NCI-H82 treated with DMSO at 0.1 percent for 48 hours (cell line): ENCODE measurements around the gene UBR4.

ENCODE experiments used
- DNase-seq: peaks from one replicate; lab custom pipeline; 2025; ENCODE audit not compliant: unreplicated experiment; lab: John Stamatoyannopoulos, UW

Gene UBR4

GRCh38 chr1:19057784-19058475, 152.1 kb downstream of the UBR4 start:
- DNase-seq, result no peak

- DNase-seq, result no peak
Measured at GRCh38 chr1:19057182-19057779, 152.8 kb downstream of the UBR4 start.

- DNase-seq, result no peak
Measured at GRCh38 chr1:19055701-19056100, 154.4 kb downstream of the UBR4 start.

- DNase-seq, result no peak
Measured at GRCh38 chr1:19055001-19055400, 155.1 kb downstream of the UBR4 start.

- DNase-seq, result no peak
Measured at GRCh38 chr1:19054216-19054615, 155.8 kb downstream of the UBR4 start.

- no peak for DNase-seq
Measured at GRCh38 chr1:19053486-19053885, 156.6 kb downstream of the UBR4 start.

GRCh38 chr1:19049798-19050197, 160.3 kb downstream of the UBR4 start:
- DNase-seq, result no peak

GRCh38 chr1:19049128-19049768, 160.8 kb downstream of the UBR4 start:
- no peak for DNase-seq

- DNase-seq, result no peak
Measured at GRCh38 chr1:19046972-19047731, 162.9 kb downstream of the UBR4 start.

- no peak for DNase-seq
Measured at GRCh38 chr1:19045898-19046880, 163.9 kb downstream of the UBR4 start.

GRCh38 chr1:19044975-19045831, 164.9 kb downstream of the UBR4 start:
- DNase-seq, result no peak

- DNase-seq, result no peak
Measured at GRCh38 chr1:19044471-19044870, 165.6 kb downstream of the UBR4 start.

- no peak for DNase-seq
Measured at GRCh38 chr1:19043579-19044443, 166.3 kb downstream of the UBR4 start.

GRCh38 chr1:19042675-19043578, 167.1 kb downstream of the UBR4 start:
- no peak for DNase-seq

- DNase-seq, result no peak
Measured at GRCh38 chr1:19040010-19040680, 169.9 kb downstream of the UBR4 start.

GRCh38 chr1:19038732-19039131, 171.3 kb downstream of the UBR4 start:
- no peak for DNase-seq

- no peak for DNase-seq
Measured at GRCh38 chr1:19038096-19038495, 172.0 kb downstream of the UBR4 start.
